Measurements from ENCODE around the gene PIPOX. TPM values are rescaled to one million over a fixed set of nuclear protein-coding genes. Genes with fewer than 3 reads are reported as not detected.

PIPOX gene
- total RNA-seq, 1 donor from 2014 or later: 3.7 TPM

DNA sequence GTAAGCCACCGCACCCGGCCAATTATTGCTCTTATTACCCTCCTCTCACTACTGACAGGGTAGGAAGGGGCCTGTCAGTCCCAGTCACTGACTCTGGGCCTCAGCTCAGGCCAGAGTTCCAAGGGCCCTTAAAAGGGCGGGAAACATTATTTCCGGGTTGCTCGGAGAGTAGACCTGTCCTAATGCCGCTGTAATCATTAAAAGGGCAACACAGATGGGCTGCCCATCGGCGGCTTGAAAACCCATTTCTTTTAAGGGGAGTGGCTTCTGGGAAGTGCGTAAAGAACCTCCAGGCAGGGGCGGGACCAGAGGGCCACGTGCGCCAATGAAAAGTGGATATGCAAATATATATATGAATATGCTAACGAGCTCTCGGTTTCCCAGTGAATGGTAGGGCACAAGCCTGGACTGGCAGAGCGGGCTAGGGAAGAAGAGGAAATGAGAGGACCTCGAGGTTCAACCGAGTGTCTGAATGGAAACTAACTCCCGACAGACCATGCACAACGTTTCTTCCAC is 26.6 kb downstream of the PIPOX start:
- TF ChIP-seq, protein P1, sequence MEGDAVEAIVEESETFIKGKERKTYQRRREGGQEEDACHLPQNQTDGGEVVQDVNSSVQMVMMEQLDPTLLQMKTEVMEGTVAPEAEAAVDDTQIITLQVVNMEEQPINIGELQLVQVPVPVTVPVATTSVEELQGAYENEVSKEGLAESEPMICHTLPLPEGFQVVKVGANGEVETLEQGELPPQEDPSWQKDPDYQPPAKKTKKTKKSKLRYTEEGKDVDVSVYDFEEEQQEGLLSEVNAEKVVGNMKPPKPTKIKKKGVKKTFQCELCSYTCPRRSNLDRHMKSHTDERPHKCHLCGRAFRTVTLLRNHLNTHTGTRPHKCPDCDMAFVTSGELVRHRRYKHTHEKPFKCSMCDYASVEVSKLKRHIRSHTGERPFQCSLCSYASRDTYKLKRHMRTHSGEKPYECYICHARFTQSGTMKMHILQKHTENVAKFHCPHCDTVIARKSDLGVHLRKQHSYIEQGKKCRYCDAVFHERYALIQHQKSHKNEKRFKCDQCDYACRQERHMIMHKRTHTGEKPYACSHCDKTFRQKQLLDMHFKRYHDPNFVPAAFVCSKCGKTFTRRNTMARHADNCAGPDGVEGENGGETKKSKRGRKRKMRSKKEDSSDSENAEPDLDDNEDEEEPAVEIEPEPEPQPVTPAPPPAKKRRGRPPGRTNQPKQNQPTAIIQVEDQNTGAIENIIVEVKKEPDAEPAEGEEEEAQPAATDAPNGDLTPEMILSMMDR (IDR thresholded peaks at IDR 0.05): no peak
- TF ChIP-seq EZH2phosphoT487 (IDR thresholded peaks at IDR 0.05) (no peak), EZH2 (IDR thresholded peaks at IDR 0.05) (no peak)
- H3K27me3 Mint-ChIP-seq (ENCODE audit: insufficient read depth, low read depth): peaks cover 8% of the 10 kb centered on the region
- Histone ChIP-seq H3K4me2 (no peak overlapping the region), H3K27me3 (no peaks in the 10 kb centered on the region), H3K4me3 (no peak overlapping the region), H2AFZ (replicated peaks) (no peak overlapping the region), H3K79me2 (ENCODE audit: low read depth) (no peaks in the 10 kb centered on the region), H3K36me3 (no peaks in the 10 kb centered on the region), H3K27ac (no peak overlapping the region), H3F3A (ENCODE audit: low read depth) (peaks cover 32% of the 10 kb centered on the region), H3K9ac (no peak overlapping the region), H3K4me1 (peaks cover 32% of the 10 kb centered on the region), H4K20me1 (ENCODE audit: low read depth) (no peaks in the 10 kb centered on the region), H3K9me3 (ENCODE audit: low read depth) (no peaks in the 10 kb centered on the region)
- no peak overlapping the region for H3K27ac Mint-ChIP-seq
- no peak for DNase-seq (ENCODE audit: low spot score)
- H3K4me1 Mint-ChIP-seq: peaks cover 22% of the 10 kb centered on the region
- H3K36me3 Mint-ChIP-seq: no peaks in the 10 kb centered on the region
- H3K9me3 Mint-ChIP-seq: no peaks in the 10 kb centered on the region
- no peak overlapping the region for H3K4me3 Mint-ChIP-seq

DNA sequence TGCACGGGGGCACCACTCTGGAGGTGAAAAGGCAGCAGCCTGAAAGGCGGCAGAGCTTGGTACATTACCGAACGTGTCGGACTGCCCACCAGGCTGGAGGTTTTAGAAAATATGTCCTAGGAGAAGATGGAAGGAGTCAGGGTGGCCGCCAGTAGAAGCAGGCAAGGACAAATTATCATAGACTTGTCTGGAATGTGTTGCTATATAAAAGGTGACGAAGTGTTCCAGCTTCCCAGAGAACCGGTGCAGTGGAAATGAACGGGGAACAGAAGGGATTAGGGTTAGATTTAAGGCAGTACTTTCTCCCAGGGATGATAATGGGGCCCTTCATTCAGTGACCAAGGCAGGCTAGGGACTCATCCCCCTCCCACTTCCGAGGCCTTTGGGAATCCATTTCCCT is 27.4 kb downstream of the PIPOX start:
- Histone ChIP-seq H3K4me2 (peak overlapping the region; percentile 29), H3K9ac (no peak overlapping the region), H3K79me2 (ENCODE audit: low read depth) (no peaks in the 10 kb centered on the region), H3F3A (ENCODE audit: low read depth) (peaks cover 32% of the 10 kb centered on the region), H3K4me1 (peaks cover 32% of the 10 kb centered on the region), H3K4me3 (no peak overlapping the region), H3K27ac (peak overlapping the region; percentile 16), H4K20me1 (ENCODE audit: low read depth) (no peaks in the 10 kb centered on the region), H3K27me3 (no peaks in the 10 kb centered on the region), H3K36me3 (no peaks in the 10 kb centered on the region), H3K9me3 (ENCODE audit: low read depth) (no peaks in the 10 kb centered on the region), H2AFZ (replicated peaks) (no peak overlapping the region)
- peaks cover 22% of the 10 kb centered on the region for H3K4me1 Mint-ChIP-seq
- H3K36me3 Mint-ChIP-seq: no peaks in the 10 kb centered on the region
- H3K4me3 Mint-ChIP-seq: no peak overlapping the region
- peak; percentile 51 for DNase-seq (ENCODE audit: low spot score)
- no peaks in the 10 kb centered on the region for H3K9me3 Mint-ChIP-seq
- TF ChIP-seq, protein P1 (IDR thresholded peaks at IDR 0.05): no peak
- TF ChIP-seq EZH2 (IDR thresholded peaks at IDR 0.05) (no peak), EZH2phosphoT487 (IDR thresholded peaks at IDR 0.05) (no peak)
- peaks cover 8% of the 10 kb centered on the region for H3K27me3 Mint-ChIP-seq (ENCODE audit: insufficient read depth, low read depth)
- H3K27ac Mint-ChIP-seq: no peak overlapping the region

GRCh38 chr17:29070781-29071180 is 27.8 kb downstream of the PIPOX start:
- H3K79me2 ChIP-seq (ENCODE audit: low read depth): no peaks in the 10 kb centered on the region
- no peak overlapping the region for H3K4me3 ChIP-seq
- H3K27ac Mint-ChIP-seq: no peak overlapping the region
- no peaks in the 10 kb centered on the region for H3K9me3 Mint-ChIP-seq
- no peak for DNase-seq (ENCODE audit: low spot score)
- H2AFZ ChIP-seq (replicated peaks): no peak overlapping the region
- no peak overlapping the region for H3K9ac ChIP-seq
- H3F3A ChIP-seq (ENCODE audit: low read depth): peaks cover 32% of the 10 kb centered on the region
- H3K4me2 ChIP-seq: peak overlapping the region; percentile 14
- TF ChIP-seq EZH2phosphoT487 (IDR thresholded peaks at IDR 0.05) (no peak), EZH2 (IDR thresholded peaks at IDR 0.05) (no peak)
- TF ChIP-seq, protein P1 (IDR thresholded peaks at IDR 0.05): no peak
- no peaks in the 10 kb centered on the region for H3K27me3 ChIP-seq
- no peaks in the 10 kb centered on the region for H3K9me3 ChIP-seq (ENCODE audit: low read depth)
- H3K4me3 Mint-ChIP-seq: no peak overlapping the region
- H3K4me1 ChIP-seq: peaks cover 32% of the 10 kb centered on the region
- H3K27me3 Mint-ChIP-seq (ENCODE audit: insufficient read depth, low read depth): peaks cover 8% of the 10 kb centered on the region
- H3K36me3 Mint-ChIP-seq: no peaks in the 10 kb centered on the region
- H3K27ac ChIP-seq: peak overlapping the region; percentile 16
- no peaks in the 10 kb centered on the region for H3K36me3 ChIP-seq
- H3K4me1 Mint-ChIP-seq: peaks cover 22% of the 10 kb centered on the region
- H4K20me1 ChIP-seq (ENCODE audit: low read depth): no peaks in the 10 kb centered on the region
